ENCODE data around the gene OR6B1.

Gene OR6B1

DNA sequence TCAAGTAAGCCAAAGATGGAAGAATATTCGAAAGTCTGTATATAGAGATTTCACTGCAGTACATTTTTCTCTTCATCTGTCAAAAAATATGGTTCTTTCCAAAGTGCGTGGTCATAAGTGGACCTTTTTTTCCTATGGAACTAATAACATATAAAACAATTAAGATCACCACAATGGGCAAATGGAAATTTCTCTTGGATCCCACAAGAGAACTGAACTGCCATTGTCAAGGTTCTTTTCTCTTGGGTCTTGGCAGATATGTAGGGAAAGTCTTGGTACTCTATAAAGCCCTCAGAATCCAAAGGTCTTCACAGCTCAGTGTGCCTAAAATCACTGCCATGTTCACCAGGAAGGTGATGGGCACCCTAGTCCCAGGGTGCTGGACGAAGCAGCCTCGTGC lies at the start of gene OR6B1:
Gene OR6B1 (plus strand): TSS at position 301 of the 400 bp plus-strand sequence. CDS start 3,677 bp downstream, outside the sequence.
- no peaks in the 10 kb centered on the region for H4K20me1 ChIP-seq (ENCODE audit: insufficient read depth, low read length)
- no peaks in the 10 kb centered on the region for H3K36me3 ChIP-seq (ENCODE audit: insufficient read depth, low read length)
- ATAC-seq (ENCODE audit: insufficient read depth, low read depth): no peak
- no peaks in the 10 kb centered on the region for H3K79me2 ChIP-seq (ENCODE audit: insufficient read depth, low read length)
- no peak within 1 kb of the TSS for H3K9ac ChIP-seq (ENCODE audit: low read depth, low read length)
- no peak within 1 kb of the TSS for H3K4me3 ChIP-seq (ENCODE audit: low read depth in 1 of 2, low read length in 2 of 2)
- no peak for DNase-seq
- H3K9me3 ChIP-seq (ENCODE audit: insufficient read depth, low read length, severe bottlenecking): no peaks in the 10 kb centered on the region
- no peaks in the 10 kb centered on the region for H3K4me1 ChIP-seq (ENCODE audit: insufficient read depth, low read length)
- no peaks in the 10 kb centered on the region for H3K27me3 ChIP-seq (ENCODE audit: insufficient read depth, low read length, poor library complexity)
- H3K4me2 ChIP-seq (ENCODE audit: insufficient read depth, low read length): no peak within 1 kb of the TSS
- TF ChIP-seq EZH2 (IDR thresholded peaks at IDR 0.05; ENCODE audit: borderline replicate concordance, low read depth, low read length, severe bottlenecking): no peak
- TF ChIP-seq, protein P1, sequence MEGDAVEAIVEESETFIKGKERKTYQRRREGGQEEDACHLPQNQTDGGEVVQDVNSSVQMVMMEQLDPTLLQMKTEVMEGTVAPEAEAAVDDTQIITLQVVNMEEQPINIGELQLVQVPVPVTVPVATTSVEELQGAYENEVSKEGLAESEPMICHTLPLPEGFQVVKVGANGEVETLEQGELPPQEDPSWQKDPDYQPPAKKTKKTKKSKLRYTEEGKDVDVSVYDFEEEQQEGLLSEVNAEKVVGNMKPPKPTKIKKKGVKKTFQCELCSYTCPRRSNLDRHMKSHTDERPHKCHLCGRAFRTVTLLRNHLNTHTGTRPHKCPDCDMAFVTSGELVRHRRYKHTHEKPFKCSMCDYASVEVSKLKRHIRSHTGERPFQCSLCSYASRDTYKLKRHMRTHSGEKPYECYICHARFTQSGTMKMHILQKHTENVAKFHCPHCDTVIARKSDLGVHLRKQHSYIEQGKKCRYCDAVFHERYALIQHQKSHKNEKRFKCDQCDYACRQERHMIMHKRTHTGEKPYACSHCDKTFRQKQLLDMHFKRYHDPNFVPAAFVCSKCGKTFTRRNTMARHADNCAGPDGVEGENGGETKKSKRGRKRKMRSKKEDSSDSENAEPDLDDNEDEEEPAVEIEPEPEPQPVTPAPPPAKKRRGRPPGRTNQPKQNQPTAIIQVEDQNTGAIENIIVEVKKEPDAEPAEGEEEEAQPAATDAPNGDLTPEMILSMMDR (IDR thresholded peaks at IDR 0.05; ENCODE audit: borderline replicate concordance, extremely low read depth, low read length, poor library complexity, severe bottlenecking): no peak
- no peak within 1 kb of the TSS for H2AFZ ChIP-seq (ENCODE audit: low read depth, low read length)
- no peak within 1 kb of the TSS for H3K27ac ChIP-seq (ENCODE audit: low read length)

DNA sequence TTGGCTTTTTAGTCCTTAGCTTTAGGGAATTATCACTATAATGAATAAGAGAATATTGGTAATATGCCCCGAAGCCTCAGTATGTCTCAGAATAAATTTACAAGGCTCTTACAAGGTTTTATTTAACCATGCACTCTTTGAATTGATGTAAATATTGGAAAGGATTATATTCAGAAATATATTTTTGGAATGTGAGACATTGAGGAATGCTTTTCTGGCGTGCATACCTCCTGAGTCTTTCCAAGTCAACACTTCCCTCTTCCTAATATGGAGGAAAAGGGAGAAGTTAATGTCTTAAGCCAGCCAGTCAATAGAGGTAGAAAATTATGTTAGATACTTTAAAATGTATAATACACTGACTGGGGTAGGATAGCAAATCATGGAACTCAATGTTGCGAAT lies 46.7 kb upstream of the OR6B1 start:
- no peak overlapping the region for H3K4me3 ChIP-seq (ENCODE audit: low read depth in 1 of 2, low read length in 2 of 2)
- no peaks in the 10 kb centered on the region for H3K9me3 ChIP-seq (ENCODE audit: insufficient read depth, low read length, severe bottlenecking)
- no peak overlapping the region for H2AFZ ChIP-seq (ENCODE audit: low read depth, low read length)
- H3K79me2 ChIP-seq (ENCODE audit: insufficient read depth, low read length): no peaks in the 10 kb centered on the region
- no peaks in the 10 kb centered on the region for H4K20me1 ChIP-seq (ENCODE audit: insufficient read depth, low read length)
- TF ChIP-seq, protein P1 (IDR thresholded peaks at IDR 0.05; ENCODE audit: borderline replicate concordance, extremely low read depth, low read length, poor library complexity, severe bottlenecking): no peak
- TF ChIP-seq EZH2 (IDR thresholded peaks at IDR 0.05; ENCODE audit: borderline replicate concordance, low read depth, low read length, severe bottlenecking): no peak
- ATAC-seq (ENCODE audit: insufficient read depth, low read depth) (no peak), DNase-seq (no peak)
- no peaks in the 10 kb centered on the region for H3K27me3 ChIP-seq (ENCODE audit: insufficient read depth, low read length, poor library complexity)
- H3K27ac ChIP-seq (ENCODE audit: low read length): no peak overlapping the region
- no peak overlapping the region for H3K4me2 ChIP-seq (ENCODE audit: insufficient read depth, low read length)
- H3K4me1 ChIP-seq (ENCODE audit: insufficient read depth, low read length): no peaks in the 10 kb centered on the region
- no peaks in the 10 kb centered on the region for H3K36me3 ChIP-seq (ENCODE audit: insufficient read depth, low read length)
- H3K9ac ChIP-seq (ENCODE audit: low read depth, low read length): no peak overlapping the region

DNA sequence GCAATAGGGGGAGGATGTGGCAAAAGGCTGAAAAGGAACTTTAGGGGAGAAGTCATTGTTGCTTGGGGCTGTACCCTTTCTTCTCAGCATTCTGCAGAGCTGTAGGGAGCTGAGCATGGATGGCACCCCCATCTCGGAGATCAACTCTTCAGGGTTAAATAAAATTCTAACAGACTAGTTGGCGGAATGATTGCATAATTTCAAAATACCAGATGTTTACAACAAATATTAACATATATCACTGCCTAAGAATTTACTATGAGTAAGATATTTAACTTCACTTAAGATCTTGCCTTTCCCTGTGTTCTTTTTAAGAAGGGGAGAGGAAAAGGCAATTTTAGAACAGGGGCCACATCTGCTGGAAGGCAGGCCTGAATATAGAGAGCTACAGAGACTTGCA lies 46.0 kb upstream of the OR6B1 start:
- Histone ChIP-seq H3K79me2 (ENCODE audit: insufficient read depth, low read length) (no peaks in the 10 kb centered on the region), H3K36me3 (ENCODE audit: insufficient read depth, low read length) (no peaks in the 10 kb centered on the region), H3K27ac (ENCODE audit: low read length) (no peak overlapping the region), H2AFZ (ENCODE audit: low read depth, low read length) (no peak overlapping the region), H3K4me1 (ENCODE audit: insufficient read depth, low read length) (no peaks in the 10 kb centered on the region), H3K9me3 (ENCODE audit: insufficient read depth, low read length, severe bottlenecking) (no peaks in the 10 kb centered on the region), H3K4me3 (ENCODE audit: low read depth in 1 of 2, low read length in 2 of 2) (no peak overlapping the region), H3K4me2 (ENCODE audit: insufficient read depth, low read length) (no peak overlapping the region), H4K20me1 (ENCODE audit: insufficient read depth, low read length) (no peaks in the 10 kb centered on the region), H3K27me3 (ENCODE audit: insufficient read depth, low read length, poor library complexity) (no peaks in the 10 kb centered on the region), H3K9ac (ENCODE audit: low read depth, low read length) (no peak overlapping the region)
- ATAC-seq (ENCODE audit: insufficient read depth, low read depth) (no peak), DNase-seq (no peak)
- no peak for TF ChIP-seq EZH2 (IDR thresholded peaks at IDR 0.05; ENCODE audit: borderline replicate concordance, low read depth, low read length, severe bottlenecking)
- TF ChIP-seq, protein P1 (IDR thresholded peaks at IDR 0.05; ENCODE audit: borderline replicate concordance, extremely low read depth, low read length, poor library complexity, severe bottlenecking): no peak

DNA sequence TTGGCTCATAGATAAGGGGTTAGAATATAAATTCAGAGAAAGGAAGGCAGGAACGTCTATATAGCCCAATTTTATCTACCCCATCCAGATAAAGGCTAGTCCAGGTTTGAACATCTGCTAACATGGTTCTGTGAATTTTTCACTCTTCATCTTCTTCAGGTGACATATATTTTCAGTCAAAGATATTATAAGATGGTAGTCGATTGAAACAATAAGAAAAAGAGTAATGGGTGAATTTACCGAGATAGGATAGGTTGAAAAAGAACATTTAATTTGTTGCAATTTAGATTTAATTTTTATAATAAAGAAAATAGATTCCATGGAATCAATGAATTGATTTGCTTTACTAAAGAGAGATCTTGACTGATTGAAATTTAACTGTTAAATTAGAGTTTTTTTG lies 45.6 kb upstream of the OR6B1 start, which contains the start of gene OR2F1:
Gene OR2F1 (plus strand): TSS at position 301 of the 400 bp plus-strand sequence. CDS start 5,127 bp downstream, outside the sequence.
- H3K9me3 ChIP-seq (ENCODE audit: insufficient read depth, low read length, severe bottlenecking): no peaks in the 10 kb centered on the region
- no peaks in the 10 kb centered on the region for H3K27me3 ChIP-seq (ENCODE audit: insufficient read depth, low read length, poor library complexity)
- no peak for TF ChIP-seq EZH2 (IDR thresholded peaks at IDR 0.05; ENCODE audit: borderline replicate concordance, low read depth, low read length, severe bottlenecking)
- TF ChIP-seq, protein P1 (IDR thresholded peaks at IDR 0.05; ENCODE audit: borderline replicate concordance, extremely low read depth, low read length, poor library complexity, severe bottlenecking): no peak
- no peaks in the 10 kb centered on the region for H4K20me1 ChIP-seq (ENCODE audit: insufficient read depth, low read length)
- no peaks in the 10 kb centered on the region for H3K36me3 ChIP-seq (ENCODE audit: insufficient read depth, low read length)
- DNase-seq: no peak
- no peaks in the 10 kb centered on the region for H3K79me2 ChIP-seq (ENCODE audit: insufficient read depth, low read length)
- no peak within 1 kb of the TSS for H2AFZ ChIP-seq (ENCODE audit: low read depth, low read length)
- no peaks in the 10 kb centered on the region for H3K4me1 ChIP-seq (ENCODE audit: insufficient read depth, low read length)
- no peak for ATAC-seq (ENCODE audit: insufficient read depth, low read depth)
- H3K4me2 ChIP-seq (ENCODE audit: insufficient read depth, low read length): no peak within 1 kb of the TSS
- no peak within 1 kb of the TSS for H3K27ac ChIP-seq (ENCODE audit: low read length)
- H3K4me3 ChIP-seq (ENCODE audit: low read depth in 1 of 2, low read length in 2 of 2): no peak within 1 kb of the TSS
- H3K9ac ChIP-seq (ENCODE audit: low read depth, low read length): no peak within 1 kb of the TSS
